ENCODE measurements around the gene C10orf62.

DNA sequence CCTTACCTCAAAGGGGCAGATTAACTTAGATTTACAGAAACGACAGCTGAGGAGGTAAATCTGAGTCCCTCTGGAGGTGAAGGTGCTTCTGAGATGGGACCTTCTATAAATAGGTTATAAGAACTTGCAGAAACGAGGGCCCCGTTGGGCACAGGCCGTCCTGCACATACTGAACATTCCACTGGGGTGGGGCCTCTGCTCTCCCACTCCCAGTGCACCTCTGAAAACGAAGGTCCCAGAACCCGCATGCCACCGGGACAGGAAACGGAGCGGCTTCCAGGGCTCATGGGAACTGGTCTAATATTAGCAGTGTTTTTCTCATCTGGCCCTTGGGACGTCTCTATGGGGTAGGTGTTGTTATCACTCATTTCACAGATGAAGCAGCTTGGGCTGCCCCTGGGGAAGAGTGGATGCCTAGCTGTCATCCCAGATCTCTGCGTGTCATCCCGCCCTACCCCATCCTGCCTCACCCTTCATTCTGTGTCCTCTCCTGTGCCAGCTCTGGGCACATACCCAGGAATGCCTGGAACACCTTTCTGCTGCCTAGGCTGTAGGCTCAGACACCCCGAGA lies 19.6 kb downstream of the C10orf62 start:
- TF ChIP-seq, protein P1, sequence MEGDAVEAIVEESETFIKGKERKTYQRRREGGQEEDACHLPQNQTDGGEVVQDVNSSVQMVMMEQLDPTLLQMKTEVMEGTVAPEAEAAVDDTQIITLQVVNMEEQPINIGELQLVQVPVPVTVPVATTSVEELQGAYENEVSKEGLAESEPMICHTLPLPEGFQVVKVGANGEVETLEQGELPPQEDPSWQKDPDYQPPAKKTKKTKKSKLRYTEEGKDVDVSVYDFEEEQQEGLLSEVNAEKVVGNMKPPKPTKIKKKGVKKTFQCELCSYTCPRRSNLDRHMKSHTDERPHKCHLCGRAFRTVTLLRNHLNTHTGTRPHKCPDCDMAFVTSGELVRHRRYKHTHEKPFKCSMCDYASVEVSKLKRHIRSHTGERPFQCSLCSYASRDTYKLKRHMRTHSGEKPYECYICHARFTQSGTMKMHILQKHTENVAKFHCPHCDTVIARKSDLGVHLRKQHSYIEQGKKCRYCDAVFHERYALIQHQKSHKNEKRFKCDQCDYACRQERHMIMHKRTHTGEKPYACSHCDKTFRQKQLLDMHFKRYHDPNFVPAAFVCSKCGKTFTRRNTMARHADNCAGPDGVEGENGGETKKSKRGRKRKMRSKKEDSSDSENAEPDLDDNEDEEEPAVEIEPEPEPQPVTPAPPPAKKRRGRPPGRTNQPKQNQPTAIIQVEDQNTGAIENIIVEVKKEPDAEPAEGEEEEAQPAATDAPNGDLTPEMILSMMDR (IDR thresholded peaks at IDR 0.05; ENCODE audit: insufficient read depth, low read length) = no peak
- TF ChIP-seq POLR2AphosphoS5 (IDR thresholded peaks at IDR 0.05; ENCODE audit: low read depth) = no peak
- TF ChIP-seq, protein P2, sequence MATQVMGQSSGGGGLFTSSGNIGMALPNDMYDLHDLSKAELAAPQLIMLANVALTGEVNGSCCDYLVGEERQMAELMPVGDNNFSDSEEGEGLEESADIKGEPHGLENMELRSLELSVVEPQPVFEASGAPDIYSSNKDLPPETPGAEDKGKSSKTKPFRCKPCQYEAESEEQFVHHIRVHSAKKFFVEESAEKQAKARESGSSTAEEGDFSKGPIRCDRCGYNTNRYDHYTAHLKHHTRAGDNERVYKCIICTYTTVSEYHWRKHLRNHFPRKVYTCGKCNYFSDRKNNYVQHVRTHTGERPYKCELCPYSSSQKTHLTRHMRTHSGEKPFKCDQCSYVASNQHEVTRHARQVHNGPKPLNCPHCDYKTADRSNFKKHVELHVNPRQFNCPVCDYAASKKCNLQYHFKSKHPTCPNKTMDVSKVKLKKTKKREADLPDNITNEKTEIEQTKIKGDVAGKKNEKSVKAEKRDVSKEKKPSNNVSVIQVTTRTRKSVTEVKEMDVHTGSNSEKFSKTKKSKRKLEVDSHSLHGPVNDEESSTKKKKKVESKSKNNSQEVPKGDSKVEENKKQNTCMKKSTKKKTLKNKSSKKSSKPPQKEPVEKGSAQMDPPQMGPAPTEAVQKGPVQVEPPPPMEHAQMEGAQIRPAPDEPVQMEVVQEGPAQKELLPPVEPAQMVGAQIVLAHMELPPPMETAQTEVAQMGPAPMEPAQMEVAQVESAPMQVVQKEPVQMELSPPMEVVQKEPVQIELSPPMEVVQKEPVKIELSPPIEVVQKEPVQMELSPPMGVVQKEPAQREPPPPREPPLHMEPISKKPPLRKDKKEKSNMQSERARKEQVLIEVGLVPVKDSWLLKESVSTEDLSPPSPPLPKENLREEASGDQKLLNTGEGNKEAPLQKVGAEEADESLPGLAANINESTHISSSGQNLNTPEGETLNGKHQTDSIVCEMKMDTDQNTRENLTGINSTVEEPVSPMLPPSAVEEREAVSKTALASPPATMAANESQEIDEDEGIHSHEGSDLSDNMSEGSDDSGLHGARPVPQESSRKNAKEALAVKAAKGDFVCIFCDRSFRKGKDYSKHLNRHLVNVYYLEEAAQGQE (IDR thresholded peaks at IDR 0.05; ENCODE audit: insufficient replicate concordance, low read depth) = no peak
- no peak for TF ChIP-seq SPI1 (IDR thresholded peaks at IDR 0.05; ENCODE audit: borderline replicate concordance, low read depth)
